ENCODE results near the gene ACYP1.

Gene ACYP1

GRCh38 chr14:75018694-75019093 is 45.1 kb downstream of the ACYP1 start:
- Histone ChIP-seq H3K4me1 (ENCODE audit: control insufficient read depth, insufficient read depth, low read length, unreplicated experiment) (no peaks in the 10 kb centered on the region), H3K27ac (ENCODE audit: low read depth, low read length) (no peak overlapping the region), H3K4me3 (ENCODE audit: low read depth, low read length) (no peak overlapping the region), H2AFZ (ENCODE audit: low read length, unreplicated experiment) (no peak overlapping the region), H3K27me3 (ENCODE audit: insufficient read depth, low read length) (no peaks in the 10 kb centered on the region), H3K79me2 (ENCODE audit: control insufficient read depth, insufficient read depth, low read length, unreplicated experiment) (no peaks in the 10 kb centered on the region), H3K36me3 (ENCODE audit: insufficient read depth, low read length) (peaks cover 35% of the 10 kb centered on the region)

DNA sequence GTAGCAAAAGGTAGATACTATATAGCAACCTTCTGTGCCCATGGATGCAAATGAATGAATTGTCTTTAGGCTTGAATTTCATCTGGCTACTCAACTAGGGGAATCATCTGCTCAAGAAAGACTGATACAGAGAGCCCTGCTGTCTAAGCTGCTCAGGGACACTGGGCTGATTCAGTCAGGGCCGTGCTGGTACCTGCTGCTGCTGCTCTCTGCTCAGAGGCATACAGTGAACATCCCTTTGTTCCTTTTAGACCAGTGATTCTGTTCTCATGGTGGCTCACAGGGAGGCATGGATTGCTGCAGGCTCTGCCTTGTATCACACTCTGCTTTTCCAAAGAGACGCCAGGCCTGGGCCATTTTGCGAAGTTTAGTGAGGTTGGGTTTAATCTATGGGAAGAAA is 47.0 kb downstream of the ACYP1 start:
- H3K27me3 ChIP-seq (ENCODE audit: insufficient read depth, low read length): no peaks in the 10 kb centered on the region
- H3K79me2 ChIP-seq (ENCODE audit: control insufficient read depth, insufficient read depth, low read length, unreplicated experiment): no peaks in the 10 kb centered on the region
- H3K27ac ChIP-seq (ENCODE audit: low read depth, low read length): no peak overlapping the region
- no peak overlapping the region for H3K4me3 ChIP-seq (ENCODE audit: low read depth, low read length)
- H3K36me3 ChIP-seq (ENCODE audit: insufficient read depth, low read length): peaks cover 22% of the 10 kb centered on the region
- peaks cover 11% of the 10 kb centered on the region for H3K4me1 ChIP-seq (ENCODE audit: control insufficient read depth, insufficient read depth, low read length, unreplicated experiment)
- no peak overlapping the region for H2AFZ ChIP-seq (ENCODE audit: low read length, unreplicated experiment)

DNA sequence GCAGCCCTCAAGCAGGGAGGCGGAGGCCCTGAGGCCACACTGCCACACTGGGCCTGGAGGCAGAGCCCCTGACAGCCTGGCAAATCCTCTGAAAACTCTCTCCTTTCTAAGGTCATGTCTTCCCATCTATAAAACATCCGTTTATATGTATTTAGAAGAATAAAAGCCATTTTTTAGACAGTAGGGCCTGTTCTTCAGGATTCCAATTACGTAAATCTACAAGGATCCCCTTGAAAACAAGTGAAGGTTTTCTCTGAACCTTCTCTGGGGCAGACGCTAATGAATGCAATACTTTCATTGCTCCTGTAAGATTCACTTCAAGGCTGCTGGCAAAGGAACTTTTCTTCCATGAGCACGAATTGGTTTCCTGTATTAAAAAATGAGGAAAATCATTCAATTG is 48.3 kb downstream of the ACYP1 start:
- H3K27ac ChIP-seq (ENCODE audit: low read depth, low read length): no peak overlapping the region
- H3K36me3 ChIP-seq (ENCODE audit: insufficient read depth, low read length): peaks cover 20% of the 10 kb centered on the region; the same call in 1 of the 2 replicates
- no peak overlapping the region for H3K4me3 ChIP-seq (ENCODE audit: low read depth, low read length)

GRCh38 chr14:75013290-75013689 is 50.5 kb downstream of the ACYP1 start:
- H3K27me3 ChIP-seq (ENCODE audit: insufficient read depth, low read length): no peaks in the 10 kb centered on the region
- peaks cover 20% of the 10 kb centered on the region for H3K4me1 ChIP-seq (ENCODE audit: control insufficient read depth, insufficient read depth, low read length, unreplicated experiment)
- H3K4me3 ChIP-seq (ENCODE audit: low read depth, low read length): no peak overlapping the region
- H2AFZ ChIP-seq (ENCODE audit: low read length, unreplicated experiment): no peak overlapping the region
- peaks cover 25% of the 10 kb centered on the region; the same call in 1 of the 2 replicates for H3K36me3 ChIP-seq (ENCODE audit: insufficient read depth, low read length)
- H3K27ac ChIP-seq (ENCODE audit: low read depth, low read length): no peak overlapping the region
- no peaks in the 10 kb centered on the region for H3K79me2 ChIP-seq (ENCODE audit: control insufficient read depth, insufficient read depth, low read length, unreplicated experiment)

More for the DNA sequence above, 48.3 kb downstream of the ACYP1 start:
- H3K79me2 ChIP-seq (ENCODE audit: control insufficient read depth, insufficient read depth, low read length, unreplicated experiment): no peaks in the 10 kb centered on the region
- H2AFZ ChIP-seq (ENCODE audit: low read length, unreplicated experiment): no peak overlapping the region
- H3K27me3 ChIP-seq (ENCODE audit: insufficient read depth, low read length): no peaks in the 10 kb centered on the region
- peaks cover 20% of the 10 kb centered on the region for H3K4me1 ChIP-seq (ENCODE audit: control insufficient read depth, insufficient read depth, low read length, unreplicated experiment)

- no peaks in the 10 kb centered on the region for H3K27me3 ChIP-seq (ENCODE audit: insufficient read depth, low read length)
- peak overlapping the region; percentile 6; the same call in 1 of the 2 replicates for H3K4me3 ChIP-seq (ENCODE audit: low read depth, low read length)
- H3K4me1 ChIP-seq (ENCODE audit: control insufficient read depth, insufficient read depth, low read length, unreplicated experiment): peaks cover 20% of the 10 kb centered on the region
- H2AFZ ChIP-seq (ENCODE audit: low read length, unreplicated experiment): no peak overlapping the region
- H3K79me2 ChIP-seq (ENCODE audit: control insufficient read depth, insufficient read depth, low read length, unreplicated experiment): no peaks in the 10 kb centered on the region
- peak overlapping the region; percentile 64 for H3K27ac ChIP-seq (ENCODE audit: low read depth, low read length)
- H3K36me3 ChIP-seq (ENCODE audit: insufficient read depth, low read length): peaks cover 39% of the 10 kb centered on the region
Observed at GRCh38 chr14:75011356-75011994, 52.3 kb downstream of the ACYP1 start.

DNA sequence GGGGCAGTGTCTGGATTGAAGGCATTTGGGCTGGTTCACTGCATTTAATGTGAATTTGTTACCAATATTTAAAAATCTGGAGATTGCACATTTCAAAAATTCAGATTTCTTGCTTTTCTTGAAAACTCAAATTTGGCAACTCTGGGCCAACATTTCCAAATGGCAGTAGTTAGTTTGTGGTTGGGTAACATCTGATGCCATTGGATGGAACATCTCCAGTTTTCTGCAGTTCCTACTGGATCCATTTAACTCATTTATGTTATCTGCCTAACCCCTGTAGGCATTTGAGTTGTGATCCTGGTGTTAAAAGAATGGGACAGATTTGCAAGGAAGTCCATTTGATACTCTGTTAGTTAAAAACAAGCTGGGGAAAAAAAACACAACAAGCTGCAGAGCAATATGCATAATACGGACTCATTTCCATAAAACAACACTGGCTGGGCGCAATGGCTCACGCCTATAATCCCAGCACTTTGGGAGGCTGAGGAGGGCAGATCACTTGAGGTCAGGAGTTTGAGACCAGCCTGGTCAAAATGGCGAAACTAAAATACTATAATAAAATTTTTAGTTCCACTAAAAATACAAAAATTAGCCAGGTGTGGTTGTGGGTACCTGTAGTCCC is 53.2 kb downstream of the ACYP1 start:
- H2AFZ ChIP-seq (ENCODE audit: low read length, unreplicated experiment): no peak overlapping the region
- H3K79me2 ChIP-seq (ENCODE audit: control insufficient read depth, insufficient read depth, low read length, unreplicated experiment): no peaks in the 10 kb centered on the region
- H3K27ac ChIP-seq (ENCODE audit: low read depth, low read length): no peak overlapping the region
- H3K4me1 ChIP-seq (ENCODE audit: control insufficient read depth, insufficient read depth, low read length, unreplicated experiment): peaks cover 20% of the 10 kb centered on the region
- no peaks in the 10 kb centered on the region for H3K27me3 ChIP-seq (ENCODE audit: insufficient read depth, low read length)
- H3K36me3 ChIP-seq (ENCODE audit: insufficient read depth, low read length): peaks cover 47% of the 10 kb centered on the region
- H3K4me3 ChIP-seq (ENCODE audit: low read depth, low read length): no peak overlapping the region

DNA sequence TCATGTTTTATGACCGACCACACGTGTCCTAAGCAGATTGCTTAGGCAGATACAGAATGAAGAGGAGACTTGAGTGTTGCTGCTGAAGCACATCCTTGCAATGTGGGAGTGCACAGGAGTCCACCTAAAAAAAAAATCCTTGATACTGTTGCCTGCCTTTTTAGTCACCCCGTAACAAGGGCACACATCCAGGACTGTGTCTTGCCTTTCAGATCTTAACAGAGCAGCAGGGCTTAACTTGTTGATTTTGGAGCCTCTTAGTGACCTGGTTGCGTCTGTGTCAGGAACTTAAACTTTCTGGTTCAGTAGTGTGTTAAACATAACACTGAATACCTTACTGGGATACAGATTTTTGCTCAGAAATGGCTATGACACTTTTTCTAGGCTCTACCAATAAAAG is 54.6 kb downstream of the ACYP1 start:
- peaks cover 27% of the 10 kb centered on the region for H3K4me1 ChIP-seq (ENCODE audit: control insufficient read depth, insufficient read depth, low read length, unreplicated experiment)
- no peak overlapping the region for H3K4me3 ChIP-seq (ENCODE audit: low read depth, low read length)
- H3K36me3 ChIP-seq (ENCODE audit: insufficient read depth, low read length): peaks cover 42% of the 10 kb centered on the region
- H3K79me2 ChIP-seq (ENCODE audit: control insufficient read depth, insufficient read depth, low read length, unreplicated experiment): peaks cover 10% of the 10 kb centered on the region
- H2AFZ ChIP-seq (ENCODE audit: low read length, unreplicated experiment): no peak overlapping the region
- H3K27ac ChIP-seq (ENCODE audit: low read depth, low read length): no peak overlapping the region
- no peaks in the 10 kb centered on the region for H3K27me3 ChIP-seq (ENCODE audit: insufficient read depth, low read length)

DNA sequence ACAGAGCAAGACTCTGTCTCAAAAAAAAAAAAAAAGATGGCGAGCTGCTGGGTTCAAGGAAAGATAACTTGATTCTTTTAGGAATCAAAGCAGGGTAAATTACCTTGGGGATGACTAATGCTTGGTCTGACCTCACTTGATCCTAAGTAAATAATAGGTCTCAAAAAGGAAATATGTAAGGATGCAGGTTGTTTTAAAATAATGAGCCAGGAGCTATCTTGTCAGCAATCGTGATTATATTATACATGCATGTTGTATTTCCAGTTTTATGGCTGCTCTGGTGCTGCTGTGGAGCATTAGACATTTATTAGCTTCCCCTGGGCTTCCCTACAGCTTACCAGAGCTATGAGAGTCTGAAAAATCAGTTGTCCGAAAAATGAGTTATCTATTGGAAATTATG is 58.5 kb downstream of the ACYP1 start:
- Histone ChIP-seq H2AFZ (ENCODE audit: low read length, unreplicated experiment) (no peak overlapping the region), H3K27me3 (ENCODE audit: insufficient read depth, low read length) (no peaks in the 10 kb centered on the region), H3K4me3 (ENCODE audit: low read depth, low read length) (no peak overlapping the region), H3K36me3 (ENCODE audit: insufficient read depth, low read length) (peaks cover 37% of the 10 kb centered on the region), H3K27ac (ENCODE audit: low read depth, low read length) (no peak overlapping the region), H3K79me2 (ENCODE audit: control insufficient read depth, insufficient read depth, low read length, unreplicated experiment) (peaks cover 24% of the 10 kb centered on the region), H3K4me1 (ENCODE audit: control insufficient read depth, insufficient read depth, low read length, unreplicated experiment) (peaks cover 14% of the 10 kb centered on the region)

- H3K4me3 ChIP-seq (ENCODE audit: low read depth, low read length): peak overlapping the region; percentile 97
- H2AFZ ChIP-seq (ENCODE audit: low read length, unreplicated experiment): peak overlapping the region; percentile 85
- H3K27ac ChIP-seq (ENCODE audit: low read depth, low read length): peak overlapping the region; percentile 10; the same call in 1 of the 2 replicates
- H3K79me2 ChIP-seq (ENCODE audit: control insufficient read depth, insufficient read depth, low read length, unreplicated experiment): peaks cover 24% of the 10 kb centered on the region
- H3K4me1 ChIP-seq (ENCODE audit: control insufficient read depth, insufficient read depth, low read length, unreplicated experiment): peaks cover 14% of the 10 kb centered on the region
- H3K27me3 ChIP-seq (ENCODE audit: insufficient read depth, low read length): no peaks in the 10 kb centered on the region
- H3K36me3 ChIP-seq (ENCODE audit: insufficient read depth, low read length): peaks cover 28% of the 10 kb centered on the region
Observed at GRCh38 chr14:75003250-75004027, 60.4 kb downstream of the ACYP1 start.
